Activated CD8-positive, alpha-beta memory T cell treated with anti-CD3 and anti-CD28 coated beads for 1 hour (primary cell): Measurements from ENCODE around the gene C1orf159.

Experiments used
- DNase-seq, 2 donors: peaks; one replicate each; pipeline ENCODE4 v3.0.0-alpha.2; 2020; ENCODE audit warnings: low read depth in 1 of 2; ENCODE audit errors: extremely low read depth in 1 of 2

Gene C1orf159

DNA sequence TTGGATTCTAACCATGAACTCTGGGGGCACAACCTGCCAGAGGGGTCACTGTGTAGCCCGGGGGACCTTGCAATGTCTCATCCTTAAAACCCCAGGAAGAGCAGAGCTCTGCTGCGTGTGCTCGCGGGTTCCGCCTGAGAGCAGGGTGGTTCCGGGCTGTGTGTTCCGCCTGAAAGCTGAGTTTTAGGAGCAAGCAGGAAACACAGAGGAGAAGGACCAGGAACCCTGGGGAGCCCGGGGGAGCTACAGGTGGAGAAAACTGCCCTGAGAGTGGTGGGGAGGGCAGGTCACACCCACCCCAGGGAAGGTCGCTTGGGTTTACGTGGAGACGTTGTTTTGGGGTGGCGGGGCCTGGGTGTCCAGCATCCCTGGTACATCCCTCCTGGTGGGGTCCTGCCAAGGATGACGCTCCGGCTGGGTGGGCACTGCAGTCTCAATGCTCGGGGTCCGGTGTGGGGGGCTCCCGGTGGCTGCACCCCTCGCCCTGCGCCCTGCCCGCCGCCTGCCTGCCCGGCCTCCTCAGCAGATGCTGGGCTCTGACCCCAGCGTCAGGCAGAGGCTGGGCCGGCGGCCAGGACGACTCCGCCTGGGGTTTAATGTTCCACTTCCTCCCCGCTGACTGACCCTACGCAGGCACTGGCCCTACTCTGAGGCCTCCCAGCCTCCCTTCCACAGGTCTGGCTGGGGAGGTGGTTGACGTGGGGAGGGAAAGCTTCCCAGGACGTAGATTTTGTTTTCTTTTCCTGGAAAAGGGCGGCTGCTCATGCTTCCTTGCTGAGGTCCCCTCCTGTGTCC lies 17.3 kb upstream of the C1orf159 start:
- no peak for DNase-seq

DNA sequence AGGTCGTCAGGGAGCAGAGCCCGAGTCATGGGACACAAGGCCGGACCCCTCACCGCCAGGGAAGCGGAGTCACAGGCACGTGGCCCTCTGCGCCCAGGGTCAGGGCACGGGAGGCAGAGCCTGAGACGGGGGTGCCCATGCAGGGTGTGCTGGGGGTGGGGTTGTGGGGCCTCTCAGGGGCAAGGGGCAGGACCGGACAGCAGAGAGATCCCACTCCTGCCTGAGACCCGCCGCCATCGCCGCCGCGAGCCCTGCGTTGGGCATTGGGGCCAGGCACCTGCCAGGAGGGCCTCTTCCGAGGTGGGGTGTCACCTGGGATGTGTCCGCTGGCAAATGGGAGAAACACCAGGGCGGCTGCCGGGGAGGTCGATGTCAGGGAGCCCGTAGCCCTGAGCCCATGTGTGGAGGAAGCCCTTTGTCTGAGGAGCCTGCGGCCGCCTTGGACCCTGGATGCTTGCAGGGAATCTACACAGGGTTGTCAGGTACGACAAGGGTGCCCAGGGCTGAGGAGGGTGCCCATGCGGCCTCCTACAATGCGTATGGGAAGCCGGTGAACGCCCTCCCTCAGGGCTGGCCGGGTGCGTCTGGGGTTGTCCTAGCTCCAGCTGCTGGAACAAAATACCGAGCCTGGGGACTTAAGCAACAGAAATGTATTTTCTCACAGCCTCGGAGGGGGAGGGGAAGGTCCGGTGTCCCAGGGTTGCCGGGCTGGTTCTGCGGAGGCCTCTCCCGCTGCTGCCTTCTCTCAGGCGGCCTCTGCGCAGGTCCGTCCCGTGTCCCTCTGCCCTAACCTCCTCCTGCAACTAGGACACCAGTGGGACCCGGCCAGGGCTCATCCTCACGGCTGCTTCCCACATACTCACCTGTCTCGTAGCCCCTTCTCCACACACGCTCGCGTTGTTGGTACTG lies 16.4 kb upstream of the C1orf159 start:
- DNase-seq = no peak

DNA sequence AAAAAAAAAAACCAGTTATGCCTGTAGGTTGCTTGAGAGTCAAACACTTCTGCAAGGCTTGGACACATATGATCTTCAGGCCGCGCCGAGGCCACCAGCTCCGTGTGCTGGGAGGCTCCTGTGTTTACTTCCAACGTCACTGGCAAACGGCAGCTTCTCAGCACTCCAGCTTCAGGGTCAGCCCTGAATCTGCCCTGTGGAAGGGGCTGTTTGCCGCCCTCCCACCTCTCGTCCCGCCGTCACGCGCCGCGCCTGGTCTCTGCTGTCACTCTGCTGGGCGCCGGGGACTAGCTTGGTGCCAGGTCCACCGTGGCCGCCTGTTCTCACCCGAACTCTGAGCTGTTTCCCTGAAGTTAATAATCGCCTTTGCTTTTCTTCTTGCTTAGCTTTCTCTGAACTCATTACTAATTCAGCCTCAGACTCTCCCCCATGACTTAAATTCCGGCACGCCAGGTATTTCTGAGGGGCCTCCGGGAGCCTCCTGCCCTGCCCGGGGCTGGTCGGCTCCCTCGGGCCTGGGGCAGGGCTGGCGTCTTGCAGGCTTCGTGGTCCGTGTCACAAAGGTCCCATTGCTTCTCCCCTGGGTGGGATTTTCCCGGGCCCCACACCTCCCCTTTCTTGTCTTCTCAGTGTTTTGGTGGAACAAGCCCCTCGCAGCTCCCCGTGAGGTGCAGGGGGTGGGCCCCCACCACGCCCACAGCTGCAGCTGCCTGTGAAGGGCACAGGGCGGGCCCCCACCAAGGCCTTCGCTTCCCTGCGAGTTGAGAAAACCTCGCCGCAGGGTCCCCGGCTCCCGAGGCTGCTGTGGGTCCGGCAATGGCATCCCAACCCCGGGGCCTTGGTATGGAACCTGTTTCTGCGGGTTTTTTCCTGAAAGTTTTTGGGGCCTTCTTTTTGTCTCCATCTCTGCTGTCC lies 14.6 kb upstream of the C1orf159 start:
- DNase-seq = no peak

DNA sequence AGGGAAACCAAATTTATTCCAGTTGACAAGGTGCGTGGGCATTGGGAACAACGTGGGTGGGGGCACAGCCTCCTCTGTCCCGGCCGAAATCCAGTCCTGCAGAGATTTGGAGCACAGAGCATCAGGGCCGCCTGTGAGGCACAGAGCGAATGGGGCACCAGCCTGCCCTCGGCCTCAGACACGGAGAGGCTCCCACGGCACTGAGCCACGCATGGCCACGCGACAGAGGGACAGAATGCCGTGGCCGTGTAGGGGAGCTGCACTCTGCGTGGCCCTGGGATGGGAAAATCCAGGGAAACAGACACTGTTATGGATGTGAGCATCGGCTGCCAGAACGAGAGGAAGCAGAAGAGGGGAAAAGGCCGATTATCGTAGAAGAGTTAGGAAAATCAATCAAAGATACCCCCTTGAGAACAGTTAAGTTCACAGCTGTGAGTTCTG lies 13.5 kb upstream of the C1orf159 start:
- DNase-seq = no peak

DNA sequence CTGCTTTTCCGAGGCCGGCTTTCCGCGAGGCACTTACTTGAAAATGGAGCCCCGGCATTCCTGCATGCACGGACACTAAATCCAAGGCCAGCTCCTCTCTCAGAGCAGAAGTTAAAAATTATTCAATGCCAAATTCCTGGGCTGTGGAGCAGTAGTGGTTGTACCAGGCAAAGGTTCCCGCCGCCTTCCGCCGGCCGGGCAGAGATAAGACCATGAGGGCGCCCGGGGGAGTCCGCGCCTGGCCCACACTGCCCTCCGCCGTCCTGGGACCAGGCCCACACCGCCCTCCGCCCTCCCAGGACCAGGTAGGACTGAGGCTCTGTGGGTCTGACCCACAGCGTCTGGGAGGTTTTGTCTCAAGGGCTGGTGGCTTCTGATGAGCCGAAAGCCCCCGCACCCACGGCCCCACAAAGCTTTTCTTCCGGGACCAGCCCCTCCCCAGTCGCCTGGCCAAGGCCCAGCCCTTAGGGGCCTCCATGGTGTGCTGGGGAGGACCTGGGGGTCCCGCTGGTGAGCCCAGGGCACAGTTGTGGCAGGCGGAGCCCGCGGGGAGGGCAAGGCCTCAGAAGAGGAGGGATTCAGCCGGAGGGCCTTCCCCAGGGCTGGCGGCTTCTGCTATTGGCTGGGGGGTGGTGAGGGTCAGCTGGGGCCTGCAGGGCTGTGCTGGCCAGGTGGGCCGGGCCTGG lies 12.7 kb upstream of the C1orf159 start:
- no peak for DNase-seq

DNA sequence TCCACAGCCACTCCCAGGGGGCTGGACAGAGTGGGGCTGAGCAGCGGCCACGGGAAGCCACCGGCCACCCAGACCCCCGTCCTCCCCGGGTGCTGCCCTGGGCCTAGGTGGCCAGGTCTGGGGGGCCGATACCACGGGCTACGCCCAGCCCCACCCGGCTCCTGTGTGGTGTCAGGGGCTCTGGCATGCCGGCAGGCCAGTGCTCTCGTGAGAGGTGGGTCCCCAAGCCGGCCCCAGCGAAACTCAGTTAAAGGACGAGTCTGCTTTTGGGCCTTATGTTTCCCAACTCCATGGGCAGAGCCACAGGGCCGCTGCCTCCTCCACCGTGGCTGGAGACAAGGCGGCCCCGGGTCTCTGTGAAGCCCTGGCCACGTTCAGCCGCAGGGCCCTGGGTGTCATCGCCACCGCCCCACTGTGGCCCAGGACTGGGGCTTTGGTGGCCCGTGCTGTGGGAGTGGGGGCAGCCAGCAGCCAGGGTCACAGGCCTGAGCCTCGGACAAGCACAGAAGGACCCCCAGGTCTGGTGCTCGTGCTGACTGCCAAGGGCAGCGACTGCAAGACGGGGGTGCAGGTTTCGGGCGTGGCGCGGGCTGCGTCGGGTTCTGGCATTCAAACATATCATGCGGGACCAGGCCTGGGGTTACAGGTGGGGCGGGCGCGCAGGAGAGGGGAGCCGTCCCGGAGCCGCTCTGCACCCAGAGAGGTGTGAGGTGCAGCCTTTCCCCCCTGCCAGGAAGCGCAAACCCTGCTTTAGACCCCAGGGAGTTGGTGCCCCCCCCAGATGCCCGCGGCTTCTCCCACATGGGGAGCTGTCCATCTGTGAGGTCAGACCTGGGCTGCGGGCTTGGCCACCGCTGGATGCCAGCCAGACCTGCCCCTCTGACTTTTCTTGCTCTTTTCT lies 11.9 kb upstream of the C1orf159 start:
- DNase-seq = no peak

DNA sequence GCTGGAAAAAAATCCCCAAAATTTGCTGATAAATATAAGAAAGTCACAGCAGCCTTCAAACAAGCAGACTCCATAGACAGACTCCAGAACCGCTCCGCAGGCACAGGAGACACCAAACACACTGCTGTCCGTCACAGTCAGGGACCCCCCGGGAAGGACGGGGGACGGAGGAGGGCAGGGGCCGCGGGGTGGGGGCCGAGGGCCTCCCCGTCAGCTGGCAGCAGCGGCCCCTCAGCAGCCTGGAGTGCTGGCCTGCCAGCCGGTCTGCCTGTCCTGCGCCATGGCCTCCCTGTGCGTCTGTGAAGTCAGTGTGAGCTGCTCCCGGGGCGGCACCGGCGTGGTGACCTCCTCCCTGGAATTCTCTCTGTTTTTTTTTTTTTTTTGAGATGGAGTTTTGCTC lies 10.1 kb upstream of the C1orf159 start:
- no peak for DNase-seq

DNA sequence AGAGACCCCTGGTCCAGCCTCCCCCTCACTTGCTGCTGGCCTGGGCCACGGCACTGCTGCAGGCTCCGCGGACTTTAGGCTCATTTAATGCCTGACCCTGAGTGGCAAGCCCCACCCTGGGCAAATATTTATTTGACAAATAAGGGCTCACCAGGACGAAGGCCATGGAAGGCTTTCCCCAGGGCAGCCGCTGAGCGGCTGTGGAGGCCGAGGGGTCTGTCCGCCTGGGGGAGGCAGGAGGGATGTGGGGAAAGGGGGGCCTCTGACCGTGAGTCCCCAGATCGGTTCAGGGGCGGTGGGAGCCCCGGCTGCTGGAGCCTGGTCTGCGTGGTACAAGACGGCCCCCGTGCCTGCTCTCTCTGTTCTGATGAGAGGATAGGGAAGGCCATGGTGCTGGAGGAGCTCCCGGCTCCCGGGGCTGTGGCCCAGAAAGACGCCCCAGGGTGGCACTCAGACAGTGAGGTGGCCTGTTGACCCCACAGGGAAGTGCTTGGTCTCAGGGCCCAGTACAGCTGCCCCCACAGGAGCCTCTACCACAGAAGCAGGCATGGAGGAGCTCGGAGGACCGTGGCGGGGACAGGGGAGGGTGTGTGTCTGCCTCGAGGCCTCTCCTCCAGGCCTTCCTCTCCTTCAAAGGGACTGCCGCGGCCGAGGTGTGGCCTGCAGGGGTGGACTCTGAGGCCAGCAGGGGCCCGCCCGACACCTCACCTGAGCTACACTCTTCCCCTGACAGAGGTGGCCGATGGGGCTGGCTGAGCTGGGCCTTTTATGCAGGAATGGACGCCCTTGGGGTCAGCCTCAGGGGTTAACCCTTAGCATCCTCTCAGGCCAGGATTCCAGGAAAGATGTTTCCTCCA lies 9.1 kb upstream of the C1orf159 start:
- DNase-seq = no peak

DNA sequence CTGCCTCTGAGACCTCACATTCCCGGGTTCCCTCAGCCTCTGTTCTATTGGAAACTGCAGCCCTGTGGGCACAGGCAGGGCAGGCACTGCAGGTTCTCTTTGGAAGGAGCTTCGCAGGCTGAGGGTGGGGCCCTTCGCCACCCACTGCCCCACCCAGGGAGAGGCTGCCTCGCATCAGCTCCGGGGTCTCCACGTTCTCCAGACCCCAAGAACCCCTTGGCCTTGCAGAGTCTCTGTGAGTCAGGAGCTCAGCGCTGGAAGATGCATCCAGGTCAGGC lies 8.6 kb upstream of the C1orf159 start:
- no peak for DNase-seq

DNA sequence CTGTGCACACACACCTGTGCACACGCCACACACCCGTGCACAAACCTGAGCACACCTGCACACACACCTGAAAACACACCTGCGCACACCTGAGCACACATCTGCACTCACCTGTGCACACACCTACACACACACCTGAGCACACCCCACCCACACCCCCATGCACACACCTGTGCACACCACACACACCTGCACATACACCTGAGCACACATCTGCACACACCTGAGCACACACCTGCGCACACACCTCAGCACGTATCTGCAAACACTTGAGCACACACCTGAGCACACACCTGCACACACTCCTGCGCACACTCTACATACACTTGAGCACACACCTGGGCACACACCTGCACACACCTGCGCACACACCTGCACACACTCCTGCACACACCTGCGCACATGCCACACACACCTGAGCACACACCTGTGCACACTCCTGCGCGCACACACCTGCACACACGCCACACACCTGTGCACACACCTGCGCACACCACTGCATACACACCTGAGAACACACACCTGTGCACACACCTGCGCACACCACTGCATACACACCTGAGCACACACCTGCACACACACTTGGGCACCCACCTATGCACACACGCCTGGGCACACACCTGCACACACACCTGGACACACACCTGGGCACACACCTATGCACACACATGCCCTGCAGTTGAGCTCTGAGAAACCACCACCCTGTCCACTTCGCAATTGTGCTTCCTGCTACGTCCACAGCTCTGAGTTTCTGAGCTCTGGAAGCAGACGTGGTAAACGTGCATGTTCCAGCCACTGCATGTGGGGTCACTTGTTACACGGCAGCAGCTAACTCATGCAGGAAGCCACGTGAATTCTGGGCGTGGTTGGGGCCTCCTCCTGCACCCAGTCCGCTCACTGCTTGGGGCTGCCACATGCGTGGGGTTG lies 8.0 kb upstream of the C1orf159 start:
- no peak for DNase-seq

DNA sequence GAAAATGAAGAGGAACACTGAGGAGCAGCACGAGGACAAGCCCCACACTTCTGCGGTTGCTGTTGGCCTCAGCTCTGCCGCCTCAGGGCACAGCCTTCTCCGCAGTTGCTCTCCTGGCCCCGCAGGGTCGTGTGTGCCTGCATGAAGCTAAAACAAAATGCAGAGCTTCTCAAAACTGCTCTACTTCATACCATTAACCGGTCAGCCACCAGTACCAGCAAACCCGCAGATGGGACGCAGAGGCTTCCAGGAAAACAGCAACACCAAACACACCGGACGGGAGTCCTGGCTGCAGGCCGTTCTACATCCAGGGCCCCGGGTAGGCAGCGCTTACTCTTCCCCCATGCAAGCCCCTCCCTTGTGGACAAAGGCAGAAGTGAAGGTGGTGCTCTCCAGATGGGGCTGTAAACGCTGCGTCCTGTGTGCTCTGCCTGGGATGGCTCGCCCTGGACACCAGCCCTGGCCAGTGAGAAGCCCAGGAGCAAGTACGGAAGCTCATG lies 7.1 kb upstream of the C1orf159 start:
- no peak for DNase-seq

DNA sequence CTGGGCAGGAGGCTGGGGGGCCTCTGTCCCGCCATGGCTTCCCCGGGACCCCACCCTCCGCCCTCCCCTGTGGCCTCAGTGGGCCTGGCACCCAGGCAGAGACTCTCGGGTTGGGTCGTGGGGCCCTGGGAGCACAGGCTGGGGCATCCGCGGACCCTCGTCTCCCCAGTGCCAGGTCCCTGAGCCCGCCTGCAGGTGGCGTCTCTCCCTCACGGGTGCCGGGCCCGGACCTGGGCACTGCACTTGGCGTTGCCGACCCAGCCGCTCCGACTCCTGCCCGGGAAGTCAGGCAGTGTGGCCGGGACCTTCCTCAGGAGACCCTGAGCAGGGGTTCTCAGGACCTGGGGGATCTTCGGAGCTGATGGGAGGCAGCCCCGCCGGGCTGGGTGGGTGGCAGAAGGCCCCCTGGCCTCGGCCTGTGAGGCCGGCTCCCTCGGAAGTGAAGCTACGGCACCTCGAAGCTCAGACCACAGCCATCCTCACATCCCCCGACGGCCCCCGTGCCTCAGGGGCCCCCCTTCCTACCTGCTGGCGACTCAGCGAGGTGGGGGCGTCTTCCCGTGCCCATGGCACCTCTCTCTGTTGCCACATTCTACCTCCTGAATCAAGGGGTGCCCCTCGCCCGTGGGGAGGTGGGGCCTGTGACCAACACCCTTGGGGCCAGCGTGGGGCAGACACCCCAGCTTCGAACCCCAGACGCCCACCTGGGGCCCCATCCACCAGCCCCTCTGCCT lies 6.4 kb upstream of the C1orf159 start:
- peak; percentile 65 to 78 for DNase-seq

DNA sequence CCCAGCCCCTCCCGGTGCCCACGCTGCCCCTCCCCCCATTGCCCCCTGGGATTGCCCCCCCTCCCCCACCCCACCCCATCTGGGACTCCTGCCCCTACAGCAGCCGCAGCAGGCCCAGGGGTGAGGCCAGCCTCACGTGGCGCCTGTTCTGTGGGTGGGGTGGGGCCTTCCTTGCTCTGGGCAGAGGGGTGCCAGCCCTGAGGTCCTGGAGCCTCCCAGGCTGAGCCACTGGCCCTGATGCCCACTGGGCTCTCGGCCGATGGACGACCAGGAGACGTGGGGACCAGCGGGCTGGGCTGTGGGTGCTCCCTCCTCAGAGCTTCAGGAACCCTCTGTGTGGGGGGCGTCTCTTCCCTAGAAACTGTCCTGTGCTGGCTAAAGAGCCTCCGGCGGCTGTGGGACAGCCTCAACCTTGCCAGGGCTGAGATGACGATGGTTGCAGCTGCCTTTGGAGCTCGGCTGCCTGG lies 5.8 kb upstream of the C1orf159 start:
- DNase-seq = no peak

DNA sequence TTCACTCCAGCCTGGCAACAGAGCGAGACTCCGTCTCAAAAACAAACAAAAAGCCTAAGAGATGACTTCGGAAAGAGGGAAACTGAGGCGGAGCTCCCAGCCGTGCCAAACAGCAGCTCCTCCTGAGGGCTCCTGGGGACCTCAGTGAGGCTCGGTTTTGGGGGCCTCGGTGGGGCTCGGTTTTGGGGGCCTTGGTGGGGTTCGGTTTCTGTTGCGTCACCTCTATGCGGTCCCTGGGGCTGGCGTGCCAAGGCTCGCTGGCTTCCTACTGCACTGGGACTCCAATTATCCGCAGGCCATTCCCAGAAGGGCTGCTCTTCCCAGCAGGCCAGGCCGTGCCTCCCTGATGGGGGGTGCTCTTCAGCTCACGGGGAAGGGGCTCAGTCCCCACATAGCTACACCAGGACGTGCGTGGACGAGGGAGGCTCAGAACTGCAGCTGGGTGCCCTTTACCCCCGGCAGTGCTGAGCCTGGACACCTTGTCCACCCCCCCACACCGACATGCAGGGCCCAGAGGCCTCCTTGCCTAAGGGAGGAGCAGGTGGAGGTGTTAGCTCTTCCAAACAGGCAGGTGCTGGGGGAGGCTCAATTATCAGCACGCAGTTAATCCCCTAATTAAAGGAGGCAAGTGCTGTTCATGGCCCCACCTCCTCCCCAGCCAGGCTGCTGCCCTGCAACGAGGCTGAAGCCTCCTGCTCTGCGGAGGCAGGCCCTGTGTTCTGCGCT lies 5.1 kb upstream of the C1orf159 start:
- no peak for DNase-seq

DNA sequence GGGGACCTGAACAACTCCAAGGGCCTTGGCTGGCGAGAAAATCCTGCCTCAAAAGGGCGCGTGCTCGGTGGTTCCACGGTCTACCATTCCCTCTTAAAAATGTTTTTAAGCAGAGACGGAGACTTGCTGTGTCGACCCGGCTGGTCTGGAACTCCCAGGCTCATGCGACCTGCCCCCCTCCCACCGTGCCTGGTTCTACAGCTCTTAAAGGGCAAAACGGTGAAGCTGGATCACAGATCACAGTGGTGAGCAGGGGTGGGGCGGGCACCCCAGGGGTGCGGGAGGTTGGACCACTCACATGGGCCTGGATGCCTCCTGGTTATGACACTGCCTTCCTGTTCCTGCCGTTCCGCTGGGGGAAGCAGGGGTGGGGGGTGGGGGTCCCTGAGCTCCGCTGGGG lies 4.2 kb upstream of the C1orf159 start:
- DNase-seq = no peak

DNA sequence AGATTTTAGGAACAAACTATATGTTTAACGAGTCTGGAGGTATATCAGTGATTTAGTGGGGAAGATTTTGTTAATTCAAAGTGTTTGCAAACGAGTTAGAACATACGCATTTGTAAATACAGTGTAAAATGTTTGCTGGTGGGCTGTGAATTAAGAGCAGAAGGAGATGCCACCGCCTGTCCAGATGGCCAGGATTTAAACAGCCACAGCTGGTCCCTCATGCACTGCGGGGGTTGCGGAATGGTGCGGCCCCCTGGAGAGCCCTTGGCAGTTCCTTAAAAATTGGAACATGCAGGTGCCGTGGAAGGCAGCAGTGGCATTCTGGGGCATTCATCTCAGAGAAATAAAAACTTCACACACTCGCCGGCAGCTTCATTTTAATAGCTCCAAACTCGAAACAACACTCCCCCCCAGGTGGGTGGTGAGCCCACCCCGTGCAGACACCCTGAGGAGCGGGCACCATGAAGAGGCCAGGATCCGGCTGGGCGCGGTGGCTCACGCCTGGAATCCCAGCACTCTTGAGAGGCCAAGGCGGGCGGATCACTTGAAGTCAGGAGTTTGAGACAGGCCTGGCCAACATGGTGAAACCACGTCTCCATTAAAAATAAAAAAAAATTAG lies 3.5 kb upstream of the C1orf159 start:
- no peak for DNase-seq
